Keratinocyte (primary cell): ENCODE data around the gene TAL1.

Experiments
- EZH2 ChIP-seq: IDR thresholded peaks from one replicate; pipeline ENCODE4 v1.6.1; 2012; ENCODE audit warnings: inconsistent platforms, mild to moderate bottlenecking, low read length, moderate library complexity
- TF ChIP-seq, protein P1 (sequence below), 3 experiments: IDR thresholded peaks in 1 of 3; conservative IDR thresholded peaks in 1 of 3; optimal IDR thresholded peaks in 1 of 3; 2 replicates in 2 of 3; 3 replicates in 1 of 3; pipeline versions ENCODE3 to v1.5.1; 2011; ENCODE audit warnings: low read length in 3 of 3, mild to moderate bottlenecking in 3 of 3, moderate library complexity in 2 of 3, control low read depth in 1 of 3, inconsistent platforms in 1 of 3; ENCODE audit not compliant: insufficient read depth in 2 of 3; ENCODE audit errors: extremely low read depth in 1 of 3

- TF ChIP-seq, protein P1, sequence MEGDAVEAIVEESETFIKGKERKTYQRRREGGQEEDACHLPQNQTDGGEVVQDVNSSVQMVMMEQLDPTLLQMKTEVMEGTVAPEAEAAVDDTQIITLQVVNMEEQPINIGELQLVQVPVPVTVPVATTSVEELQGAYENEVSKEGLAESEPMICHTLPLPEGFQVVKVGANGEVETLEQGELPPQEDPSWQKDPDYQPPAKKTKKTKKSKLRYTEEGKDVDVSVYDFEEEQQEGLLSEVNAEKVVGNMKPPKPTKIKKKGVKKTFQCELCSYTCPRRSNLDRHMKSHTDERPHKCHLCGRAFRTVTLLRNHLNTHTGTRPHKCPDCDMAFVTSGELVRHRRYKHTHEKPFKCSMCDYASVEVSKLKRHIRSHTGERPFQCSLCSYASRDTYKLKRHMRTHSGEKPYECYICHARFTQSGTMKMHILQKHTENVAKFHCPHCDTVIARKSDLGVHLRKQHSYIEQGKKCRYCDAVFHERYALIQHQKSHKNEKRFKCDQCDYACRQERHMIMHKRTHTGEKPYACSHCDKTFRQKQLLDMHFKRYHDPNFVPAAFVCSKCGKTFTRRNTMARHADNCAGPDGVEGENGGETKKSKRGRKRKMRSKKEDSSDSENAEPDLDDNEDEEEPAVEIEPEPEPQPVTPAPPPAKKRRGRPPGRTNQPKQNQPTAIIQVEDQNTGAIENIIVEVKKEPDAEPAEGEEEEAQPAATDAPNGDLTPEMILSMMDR (optimal IDR thresholded peaks at IDR 0.05 in 1 of 3, IDR thresholded peaks at IDR 0.05 in 1 of 3, conservative IDR thresholded peaks at IDR 0.05 in 1 of 3; ENCODE audit: extremely low read depth in 1 of 3, insufficient read depth in 2 of 3, low read length in 3 of 3) = no peak
- no peak for TF ChIP-seq EZH2
These were observed 12.4 kb upstream of the TAL1 start for GRCh38 chr1:47244339-47244862.
